Type B pancreatic cell (in vitro differentiated cells): ENCODE data around the gene GZF1. TPM values are rescaled to one million over a fixed set of nuclear protein-coding genes. Genes with fewer than 3 reads are reported as not detected.
A peak's percentile ranks its signal among the peaks of the same experiment; 100 is the strongest.

Experiments
- DNase-seq: peaks from one replicate; pipeline ENCODE4 v3.0.0; 2021; ENCODE audit warnings: mixed read lengths; ENCODE audit not compliant: unreplicated experiment; ENCODE audit errors: extremely low spot score
- H3K27ac Mint-ChIP-seq: 2 replicates; pipeline ENCODE4 v1.8.0; 2021; ENCODE audit warnings: mild to moderate bottlenecking, mixed read lengths
- H3K27me3 Mint-ChIP-seq: 2 replicates; pipeline ENCODE4 v1.8.0; 2021; ENCODE audit warnings: mixed read lengths
- H3K36me3 Mint-ChIP-seq: 2 replicates; pipeline ENCODE4 v1.8.0; 2021; ENCODE audit warnings: mixed read lengths
- H3K4me1 Mint-ChIP-seq: one replicate; pipeline ENCODE4 v1.8.0; 2021; ENCODE audit warnings: mixed read lengths; ENCODE audit not compliant: unreplicated experiment
- H3K4me3 Mint-ChIP-seq: 2 replicates; pipeline ENCODE4 v1.8.0; 2021; ENCODE audit warnings: mild to moderate bottlenecking, mixed read lengths
- H3K9me3 Mint-ChIP-seq: 2 replicates; pipeline ENCODE4 v1.8.0; 2021; ENCODE audit warnings: mixed read lengths
- CTCF ChIP-seq: fragments of 200-600 bp; sonication (generic); conservative IDR thresholded peaks from 2 replicates; pipeline ENCODE4 v1.5.0; 2021; ENCODE audit warnings: antibody characterized with exemption, mild to moderate bottlenecking
- total RNA-seq: library from RNA; stranded (reverse); gene quantifications from 2 replicates; pipeline ENCODE4 v1.2.1, GENCODE V29; 2021; ENCODE audit warnings: low replicate concordance

GZF1 gene
- total RNA-seq, 1 donor from 2014 or later, result 13.4 TPM

GRCh38 chr20:23410916-23411695 is 49.1 kb downstream of the GZF1 start:
- DNase-seq, result no peak
- no peak overlapping the region for H3K27ac Mint-ChIP-seq
- peaks cover 3% of the 10 kb centered on the region for H3K36me3 Mint-ChIP-seq
- no peak overlapping the region for H3K4me3 Mint-ChIP-seq
- H3K27me3 Mint-ChIP-seq, result no peaks in the 10 kb centered on the region
- no peaks in the 10 kb centered on the region for H3K9me3 Mint-ChIP-seq
- TF ChIP-seq CTCF, result no peak
- peaks cover 24% of the 10 kb centered on the region for H3K4me1 Mint-ChIP-seq

DNA sequence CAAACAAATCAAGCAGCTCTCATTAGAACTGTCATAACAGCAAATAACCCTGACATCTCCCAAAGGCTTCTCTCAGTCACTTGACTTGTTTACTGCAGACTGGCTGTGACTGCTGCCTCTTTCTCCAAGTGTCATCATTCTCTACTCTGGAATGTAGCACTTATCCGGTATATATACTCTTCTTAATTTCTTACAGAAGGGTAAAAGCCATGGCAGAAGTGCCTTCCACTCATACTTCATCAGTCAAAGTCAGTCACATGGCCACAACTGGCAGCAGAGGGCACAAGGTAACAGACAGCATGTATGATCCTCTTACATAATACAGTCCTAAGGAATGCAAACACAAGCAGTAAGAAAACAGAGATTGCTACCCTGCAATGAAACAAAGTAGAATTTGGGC is 50.0 kb downstream of the GZF1 start:
- DNase-seq, result no peak
- no peak for TF ChIP-seq CTCF
- H3K4me1 Mint-ChIP-seq, result peaks cover 24% of the 10 kb centered on the region
- no peaks in the 10 kb centered on the region for H3K27me3 Mint-ChIP-seq
- no peak overlapping the region for H3K27ac Mint-ChIP-seq
- H3K9me3 Mint-ChIP-seq, result no peaks in the 10 kb centered on the region
- no peak overlapping the region for H3K4me3 Mint-ChIP-seq
- H3K36me3 Mint-ChIP-seq, result peaks cover 4% of the 10 kb centered on the region

- Mint-ChIP-seq H3K4me3 (no peak overlapping the region), H3K9me3 (no peaks in the 10 kb centered on the region), H3K4me1 (peaks cover 20% of the 10 kb centered on the region), H3K27ac (no peak overlapping the region), H3K27me3 (no peaks in the 10 kb centered on the region), H3K36me3 (peaks cover 4% of the 10 kb centered on the region)
- TF ChIP-seq CTCF, result no peak
- no peak for DNase-seq
Observed at GRCh38 chr20:23413862-23414422, 52.0 kb downstream of the GZF1 start.

DNA sequence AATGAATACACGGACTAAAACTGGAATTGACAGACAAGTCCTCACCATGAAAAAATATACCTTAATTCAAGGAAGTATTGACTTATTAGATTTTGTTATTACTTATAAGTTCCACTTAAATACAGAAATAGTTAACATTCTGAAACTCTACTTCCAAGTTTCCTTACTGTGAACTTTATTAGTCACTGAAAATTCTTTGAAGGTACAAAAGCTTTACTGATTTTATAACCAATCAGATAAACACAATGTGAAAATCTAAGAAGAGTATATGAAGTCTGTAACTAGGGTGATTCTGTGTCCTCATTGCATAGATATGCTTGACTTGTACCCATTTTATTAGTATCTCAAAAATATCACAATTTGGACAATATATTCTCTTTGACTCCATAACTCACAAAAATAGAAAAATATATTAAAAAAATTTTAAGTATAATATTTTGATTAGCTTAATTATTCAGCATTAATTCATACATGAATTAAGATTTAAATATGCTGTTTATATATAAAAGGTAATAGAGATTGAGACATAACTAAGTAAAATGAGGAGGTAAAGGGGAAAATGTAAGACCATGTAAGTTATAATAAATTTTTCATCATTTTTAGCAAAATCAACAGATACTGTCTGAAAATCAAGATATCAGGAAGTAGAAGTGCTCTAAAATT is 52.7 kb downstream of the GZF1 start:
- H3K4me3 Mint-ChIP-seq, result no peak overlapping the region
- no peak for DNase-seq
- no peak for TF ChIP-seq CTCF
- no peaks in the 10 kb centered on the region for H3K9me3 Mint-ChIP-seq
- peaks cover 25% of the 10 kb centered on the region for H3K4me1 Mint-ChIP-seq
- peaks cover 4% of the 10 kb centered on the region for H3K36me3 Mint-ChIP-seq
- H3K27me3 Mint-ChIP-seq, result no peaks in the 10 kb centered on the region
- H3K27ac Mint-ChIP-seq, result no peak overlapping the region

DNA sequence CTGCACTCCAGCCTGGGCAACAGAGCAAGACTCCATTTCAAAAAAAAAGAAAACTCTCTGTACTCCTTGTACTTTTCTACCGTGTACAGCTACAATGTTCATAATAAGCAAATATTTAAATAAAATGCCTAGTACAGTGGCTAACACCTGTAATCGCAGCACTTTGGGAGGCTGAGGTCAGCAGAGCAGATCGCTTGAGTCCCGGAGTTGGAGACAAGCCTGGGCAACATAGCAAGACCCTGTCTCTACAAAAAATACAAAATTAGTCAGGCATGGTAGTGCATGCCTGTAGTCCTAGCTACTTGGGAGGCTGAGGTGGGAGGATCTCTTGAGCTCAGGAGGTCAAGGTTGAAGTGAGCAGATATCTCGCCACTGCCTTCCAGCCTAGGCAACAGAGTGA is 53.6 kb downstream of the GZF1 start:
- H3K27me3 Mint-ChIP-seq, result no peaks in the 10 kb centered on the region
- no peaks in the 10 kb centered on the region for H3K9me3 Mint-ChIP-seq
- no peak overlapping the region for H3K4me3 Mint-ChIP-seq
- peak overlapping the region; percentile 48 for H3K27ac Mint-ChIP-seq
- no peak for DNase-seq
- no peak for TF ChIP-seq CTCF
- peaks cover 4% of the 10 kb centered on the region for H3K36me3 Mint-ChIP-seq
- H3K4me1 Mint-ChIP-seq, result peaks cover 29% of the 10 kb centered on the region
